Tibial nerve (tissue), 4 donors: ENCODE measurements around the gene ZNF681.

Experiments used
- CTCF ChIP-seq, 5 experiments: fragments of 200-600 bp in 3 of 5; fragments of 450-650 bp in 2 of 5; sonication (generic) in 3 of 5; IDR thresholded peaks; one replicate each; pipeline ENCODE4 v1.5.1; 2016 to 2019; ENCODE audit warnings: antibody characterized with exemption in 5 of 5, mild to moderate bottlenecking in 3 of 5, moderate library complexity in 2 of 5
- EP300 ChIP-seq, 2 donors: sonication (generic); formaldehyde crosslinking; IDR thresholded peaks; one replicate each; pipeline ENCODE4 v1.6.1; 2017; ENCODE audit warnings: antibody characterized with exemption in 2 of 2, mild to moderate bottlenecking in 1 of 2
- POLR2A ChIP-seq, 2 donors: fragments of 450-650 bp; IDR thresholded peaks; one replicate each; pipeline ENCODE4 v1.6.1; 2017; ENCODE audit warnings: antibody characterized with exemption in 2 of 2, mild to moderate bottlenecking in 2 of 2, moderate library complexity in 2 of 2

DNA sequence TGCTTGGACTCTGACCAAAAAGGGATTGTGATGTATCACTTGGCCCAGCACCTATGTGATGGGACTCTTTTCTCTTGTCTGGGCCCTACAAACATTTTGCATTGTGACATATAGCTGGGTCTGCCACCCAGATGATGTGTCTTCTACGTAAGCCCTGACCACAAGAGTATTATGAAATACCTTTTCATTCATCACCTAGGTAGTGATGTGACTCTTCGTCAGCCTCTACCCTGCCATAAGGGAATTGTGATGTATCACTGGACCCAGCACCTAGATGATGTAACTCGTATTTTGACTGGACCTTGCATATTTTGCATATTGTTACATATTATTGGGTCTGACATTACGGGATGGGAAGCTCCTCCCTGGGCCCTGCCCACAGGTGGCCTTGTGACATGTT is 29.7 kb upstream of the ZNF681 start:
- TF ChIP-seq CTCF (IDR thresholded peaks at IDR 0.05) (no peak), POLR2A (IDR thresholded peaks at IDR 0.05) (no peak), EP300 (IDR thresholded peaks at IDR 0.05) (no peak)
